GM21526 (cell line): ENCODE measurements around the gene RIC8A.
"Not testable (repeated sequence)": the region's sequence is repeated elsewhere in the genome, so short reads cannot be mapped to it uniquely, and the experiment has no call there.

ENCODE experiments used
- ATAC-seq: cut with Tn5 transposase; IDR thresholded peaks from one replicate; pipeline ENCODE4 v1.9.1; 2021; ENCODE audit warnings: moderate library complexity; ENCODE audit not compliant: unreplicated experiment, low FRiP score

The RIC8A gene

GRCh38 chr11:207208-207862 lies at the start of gene RIC8A, which contains the start of gene BET1L:
Gene RIC8A, plus strand, starts transcription at chr11:207708. Its CDS starts 1,147 bp downstream, at chr11:208855.
Gene BET1L, minus strand, starts transcription at chr11:207399. Its CDS starts 78 bp downstream, at chr11:207321.
- ATAC-seq = peak; percentile 69

- not testable (repeated sequence) for ATAC-seq
Measured at GRCh38 chr11:180242-180641, 27.3 kb upstream of the RIC8A start.

- ATAC-seq = peak; percentile 9
Measured at GRCh38 chr11:189200-189783, 18.2 kb upstream of the RIC8A start.

- ATAC-seq = peak; percentile 67
Measured at GRCh38 chr11:189843-190311, 17.6 kb upstream of the RIC8A start.

GRCh38 chr11:190546-190945 lies 17.0 kb upstream of the RIC8A start:
- ATAC-seq = not testable (repeated sequence)

GRCh38 chr11:191490-192478 lies 15.7 kb upstream of the RIC8A start:
- not testable (repeated sequence) for ATAC-seq

- not testable (repeated sequence) for ATAC-seq
Measured at GRCh38 chr11:192674-193128, 14.8 kb upstream of the RIC8A start, which contains the start of gene SCGB1C1. Gene SCGB1C1, plus strand, starts transcription at chr11:193078. Its CDS starts 22 bp downstream, at chr11:193100.

- ATAC-seq = not testable (repeated sequence)
Measured at GRCh38 chr11:193481-193880, 14.0 kb upstream of the RIC8A start.

GRCh38 chr11:196786-197731 lies 10.4 kb upstream of the RIC8A start:
- no peak for ATAC-seq

GRCh38 chr11:197741-198235 lies 9.7 kb upstream of the RIC8A start:
- no peak for ATAC-seq

GRCh38 chr11:198236-198806 lies 9.2 kb upstream of the RIC8A start:
- ATAC-seq = no peak

GRCh38 chr11:199004-199581 lies 8.4 kb upstream of the RIC8A start:
- ATAC-seq = no peak

GRCh38 chr11:199782-200181 lies 7.7 kb upstream of the RIC8A start:
- no peak for ATAC-seq

- no peak for ATAC-seq
Measured at GRCh38 chr11:200224-201003, 7.1 kb upstream of the RIC8A start.

GRCh38 chr11:201966-202365 lies 5.5 kb upstream of the RIC8A start:
- no peak for ATAC-seq

GRCh38 chr11:202490-202889 lies 5.0 kb upstream of the RIC8A start:
- no peak for ATAC-seq

- no peak for ATAC-seq
Measured at GRCh38 chr11:203056-203944, 4.2 kb upstream of the RIC8A start.
